Suppressor macrophage treated with lipopolysaccharide for 1 hour (primary cell): ENCODE measurements around the gene SLC22A15.
"Not testable (repeated sequence)": the region's sequence is repeated elsewhere in the genome, so short reads cannot be mapped to it uniquely, and the experiment has no call there.

ENCODE experiments used
- DNase-seq, 3 donors: peaks; one replicate each; pipeline ENCODE4 v3.0.0-alpha.2; 2020 to 2022

The SLC22A15 gene

DNA sequence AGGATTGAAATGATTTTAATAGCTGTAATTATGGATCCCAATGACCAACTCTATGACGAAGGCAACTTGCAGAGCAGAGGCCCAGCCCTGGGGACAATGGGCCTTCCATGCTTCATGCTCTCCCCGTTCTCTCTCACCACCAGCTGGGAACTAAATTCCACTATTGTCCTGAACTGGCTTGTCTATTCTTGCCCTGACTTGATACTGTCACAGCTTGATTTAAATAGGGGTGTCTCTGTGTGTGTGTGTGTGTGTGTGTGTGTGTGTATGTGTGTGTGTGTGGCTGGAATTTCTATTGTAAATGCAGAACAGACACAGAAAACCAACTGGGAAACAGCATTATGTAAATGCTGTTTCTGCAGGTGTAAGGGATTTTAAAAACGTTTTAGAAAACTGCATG is 57.0 kb downstream of the SLC22A15 start:
- DNase-seq = no peak

DNA sequence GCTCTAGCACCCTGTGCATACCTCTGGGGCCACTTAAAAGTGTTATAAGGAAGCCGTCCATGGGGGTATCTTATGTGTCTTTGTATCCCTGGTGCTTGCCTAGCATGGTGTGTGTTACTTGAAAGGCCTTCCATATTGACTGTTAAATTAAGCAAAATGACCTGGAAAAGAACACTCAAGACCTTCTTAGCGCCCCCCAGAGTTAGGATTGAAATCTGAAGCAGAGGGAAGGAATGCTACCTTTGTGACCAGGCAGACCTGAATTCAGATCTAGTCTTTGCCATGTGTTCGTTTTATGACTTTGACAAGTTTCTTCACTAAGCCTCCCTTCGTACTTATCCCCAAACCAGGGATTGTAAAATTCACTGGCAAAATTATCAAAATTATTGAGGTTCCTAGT is 59.9 kb downstream of the SLC22A15 start:
- no peak for DNase-seq

DNA sequence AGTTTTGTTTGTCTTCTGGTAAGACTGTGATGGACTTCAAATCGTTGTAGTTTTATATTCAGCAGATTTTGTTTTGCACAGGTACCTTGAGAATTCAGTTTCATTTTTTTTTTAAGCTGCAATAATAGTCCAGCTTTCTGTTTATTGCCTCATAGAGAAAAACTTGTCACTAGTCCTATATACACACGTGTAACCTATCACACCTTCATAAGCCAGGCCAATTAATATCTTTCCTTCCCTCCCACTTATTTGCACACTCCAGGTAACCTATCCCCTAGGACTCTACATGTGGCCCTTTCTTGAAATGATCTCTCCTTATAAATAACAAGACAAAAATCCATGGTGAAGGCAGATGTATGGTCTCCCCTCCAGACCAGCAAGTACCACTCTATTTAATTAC is 62.4 kb downstream of the SLC22A15 start:
- no peak for DNase-seq

DNA sequence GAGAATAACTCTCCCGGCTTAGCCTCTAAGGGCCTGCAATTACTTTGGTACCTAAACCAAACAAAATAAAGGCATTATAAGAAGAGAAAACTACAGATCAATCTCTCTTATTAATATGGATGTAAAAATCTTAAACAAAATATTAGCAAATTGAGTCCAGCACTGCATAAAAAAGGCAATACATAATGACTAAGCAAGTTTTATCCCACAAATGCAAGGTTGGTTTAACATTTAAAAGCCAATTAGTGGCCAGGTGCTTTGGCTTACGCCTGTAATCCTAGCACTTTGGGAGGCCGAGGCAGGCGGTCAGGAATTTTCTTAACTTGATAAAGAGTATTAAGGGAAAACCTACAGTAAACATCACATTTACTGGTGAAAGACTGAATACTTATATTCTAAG is 67.8 kb downstream of the SLC22A15 start:
- no peak for DNase-seq

DNA sequence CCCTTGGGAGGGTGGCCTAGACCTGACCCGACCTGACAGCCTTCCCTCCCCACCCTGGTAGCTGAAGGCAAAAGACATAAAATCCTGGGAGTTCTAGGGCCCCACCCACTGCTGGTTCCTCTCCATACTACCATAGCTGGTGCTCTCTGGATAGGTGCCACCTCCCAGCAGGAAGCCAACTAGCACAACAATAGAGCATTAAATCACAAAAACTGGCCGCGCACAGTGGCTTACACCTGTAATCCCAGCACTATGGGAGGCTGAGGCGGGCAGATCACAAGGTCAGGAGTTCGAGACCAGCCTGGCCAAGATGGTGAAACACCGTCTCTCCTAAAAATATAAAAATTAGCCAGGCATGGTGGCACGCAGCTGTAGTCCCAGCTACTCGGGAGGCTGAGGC is 70.6 kb downstream of the SLC22A15 start:
- DNase-seq = not testable (repeated sequence)

DNA sequence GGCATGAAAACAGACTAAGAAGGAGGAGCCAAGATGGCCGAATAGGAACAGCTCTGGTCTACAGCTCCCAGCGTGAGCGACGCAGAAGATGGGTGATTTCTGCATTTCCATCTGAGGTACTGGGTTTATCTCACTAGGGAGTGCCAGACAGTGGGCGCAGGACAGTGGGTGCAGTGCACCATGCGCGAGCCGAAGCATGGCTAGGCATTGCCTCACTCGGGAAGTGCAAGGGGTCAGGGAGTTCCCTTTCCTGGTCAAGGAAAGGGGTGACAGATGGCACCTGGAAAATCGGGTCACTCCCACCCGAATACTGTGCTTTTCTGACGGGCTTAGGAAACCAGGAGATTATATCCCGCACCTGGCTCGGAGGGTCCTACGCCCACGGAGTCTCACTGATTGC is 75.6 kb downstream of the SLC22A15 start:
- not testable (repeated sequence) for DNase-seq

DNA sequence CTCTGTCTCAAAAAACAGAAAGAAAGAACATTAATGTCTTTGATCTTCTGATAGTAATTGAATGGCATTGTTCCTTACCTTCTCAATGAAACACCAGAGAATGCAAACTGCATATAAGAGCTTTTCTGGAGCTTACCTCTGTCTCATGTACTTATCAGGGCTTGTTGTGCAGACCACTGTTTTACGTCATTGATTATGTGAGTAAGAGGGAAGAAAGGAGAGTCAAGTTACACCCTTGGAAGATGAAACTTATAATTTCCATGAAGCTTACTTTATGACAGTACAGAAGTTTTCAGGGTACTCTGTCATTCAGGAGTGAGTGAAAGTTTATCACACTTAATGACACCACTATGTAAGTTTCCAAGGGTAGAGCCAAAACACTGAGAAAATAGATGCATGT is 85.9 kb downstream of the SLC22A15 start:
- DNase-seq = no peak

DNA sequence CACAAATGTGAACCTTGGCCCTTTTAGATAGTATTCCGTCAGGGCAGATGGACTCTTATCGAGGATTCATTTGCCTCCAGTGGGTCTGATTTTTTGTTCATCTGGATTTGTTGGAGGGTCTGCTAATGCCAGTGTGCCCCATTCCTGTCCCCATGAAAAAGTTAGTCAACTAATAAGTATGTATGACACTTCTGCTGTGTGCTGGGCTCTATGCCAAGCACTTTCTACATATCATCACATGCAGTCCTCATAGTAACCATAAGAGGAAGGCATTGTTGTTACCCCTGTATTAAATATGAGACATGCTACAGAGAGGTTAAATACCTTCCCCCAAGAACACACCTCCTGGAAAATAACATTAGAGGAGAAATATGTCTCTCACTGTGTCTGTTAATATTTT is 88.3 kb downstream of the SLC22A15 start:
- no peak for DNase-seq

DNA sequence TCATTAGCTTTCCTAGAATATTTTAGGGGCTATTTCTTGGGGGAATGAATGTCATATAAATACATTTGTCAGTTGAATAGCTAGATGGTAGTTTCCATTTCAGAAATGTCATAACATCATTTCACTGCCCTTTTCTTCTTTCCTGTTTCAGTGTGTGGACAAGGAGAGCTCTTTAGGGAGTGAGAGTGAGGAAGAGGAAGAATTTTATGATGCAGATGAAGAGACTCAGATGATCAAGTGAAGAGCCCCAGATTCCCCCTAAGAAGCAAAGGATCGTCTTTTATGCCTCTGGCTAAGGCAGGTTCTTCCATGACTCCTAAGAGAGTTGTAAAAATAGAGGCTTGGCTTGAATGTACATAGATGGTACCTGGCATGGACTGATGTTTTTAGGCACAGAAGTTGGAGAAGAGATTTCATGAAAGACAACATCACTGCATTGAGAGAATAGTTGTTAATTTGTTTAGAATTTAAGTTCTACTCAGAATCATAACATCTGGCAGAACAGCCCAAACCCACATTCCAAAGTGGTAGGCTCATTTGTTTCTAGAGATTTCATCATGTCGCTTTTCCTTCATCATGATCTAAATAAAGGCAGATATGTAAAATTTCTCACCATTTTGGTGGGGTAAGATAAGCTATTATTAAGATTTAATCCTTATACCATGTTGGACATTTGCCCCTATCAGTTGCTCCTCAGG is 90.7 kb downstream of the SLC22A15 start:
- DNase-seq = no peak

DNA sequence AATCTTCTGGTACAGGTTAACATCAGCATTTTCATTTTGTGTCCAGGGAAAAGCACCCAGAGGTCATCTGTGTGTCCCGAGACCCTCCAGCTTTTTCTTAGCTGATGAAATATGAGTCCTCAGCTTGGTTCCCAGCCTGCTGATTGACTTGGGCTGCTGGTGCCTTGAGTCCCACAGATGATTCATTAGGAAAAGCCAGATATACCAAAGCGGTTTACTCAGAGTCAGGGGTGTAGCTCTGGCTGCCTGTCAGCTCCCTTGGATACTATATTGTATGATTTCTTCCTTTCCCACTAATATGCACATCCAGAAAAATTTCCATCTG is 91.2 kb downstream of the SLC22A15 start:
- DNase-seq = no peak

DNA sequence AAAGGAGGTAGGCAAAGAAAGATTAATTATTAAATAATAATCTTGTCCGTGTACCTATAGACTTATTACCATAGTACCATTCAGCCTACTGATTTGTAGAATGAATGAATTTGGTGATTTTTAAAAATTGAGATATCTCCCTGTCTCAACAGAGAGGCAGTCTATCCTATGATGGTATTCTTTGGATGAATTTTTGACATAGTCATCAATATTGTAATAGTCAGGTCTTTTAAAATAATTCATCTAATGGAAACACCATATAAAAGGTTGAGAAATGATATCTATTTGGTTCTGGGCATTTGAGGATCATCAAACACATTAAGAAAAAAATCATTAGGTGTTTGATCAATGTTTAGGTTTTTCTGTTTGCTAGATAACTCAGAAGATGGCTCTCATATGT is 99.3 kb downstream of the SLC22A15 start:
- DNase-seq = no peak

DNA sequence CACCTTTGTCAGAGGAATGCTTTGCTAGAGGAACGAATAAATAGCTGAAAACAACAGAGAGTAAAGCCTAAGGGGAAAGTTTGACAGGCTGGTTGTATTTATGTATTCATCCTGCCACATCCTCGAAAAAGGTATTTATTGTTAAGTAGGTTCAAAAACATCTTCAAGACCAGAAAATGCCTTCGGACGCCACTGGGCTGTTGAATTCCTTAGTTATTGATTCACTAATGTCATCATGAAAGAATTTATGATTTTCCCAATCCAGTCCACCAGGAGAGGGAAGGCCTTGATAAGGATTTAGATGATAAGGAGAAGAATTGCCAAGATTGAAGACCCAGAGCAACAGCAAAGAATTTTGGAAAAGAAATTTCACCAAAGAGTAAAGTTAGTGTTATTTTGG is 99.7 kb downstream of the SLC22A15 start:
- no peak for DNase-seq

DNA sequence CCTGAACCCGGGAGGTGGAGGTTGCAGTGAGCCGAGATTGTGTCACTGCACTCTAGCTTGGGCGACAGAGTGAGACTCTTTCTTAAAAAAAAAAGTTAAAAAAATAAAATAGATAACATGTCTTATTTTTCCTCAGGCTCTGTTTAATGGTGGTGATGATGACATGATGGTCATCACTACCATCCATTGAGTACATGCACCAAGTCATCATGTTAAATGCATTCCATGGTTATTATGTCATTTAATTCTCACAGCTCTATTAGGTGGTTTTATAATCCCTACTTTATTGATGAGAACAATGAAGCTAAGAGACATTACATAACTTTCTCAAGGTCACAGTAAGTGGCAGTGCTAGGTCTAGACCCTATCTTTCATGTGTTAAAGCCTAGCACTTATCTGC is 100.5 kb downstream of the SLC22A15 start:
- DNase-seq = no peak

DNA sequence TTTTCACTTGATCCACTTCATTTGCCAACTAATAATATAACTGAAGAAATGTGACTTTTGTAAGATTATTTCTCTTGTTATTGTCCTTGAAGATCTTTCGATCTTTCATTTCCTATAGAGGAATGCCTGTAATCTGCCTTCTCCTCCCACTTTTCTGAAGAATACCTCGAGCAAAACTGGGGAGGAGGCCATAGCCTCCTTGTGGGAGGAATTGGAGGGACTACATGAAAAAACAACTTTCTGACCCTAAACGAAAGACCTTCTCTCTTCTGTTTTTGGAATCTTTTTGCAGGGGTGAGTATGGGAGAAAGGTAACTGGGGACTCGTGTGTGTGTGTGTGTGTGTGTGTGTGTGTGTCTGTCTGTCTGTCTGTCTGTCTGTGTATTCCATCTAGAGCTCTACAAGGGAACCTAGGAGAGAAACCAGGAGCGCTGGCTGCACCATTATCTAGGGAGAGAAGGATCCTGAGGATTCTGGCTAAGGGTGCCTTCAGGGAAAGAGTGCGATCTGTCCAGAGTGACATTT is 102.4 kb downstream of the SLC22A15 start:
- no peak for DNase-seq

DNA sequence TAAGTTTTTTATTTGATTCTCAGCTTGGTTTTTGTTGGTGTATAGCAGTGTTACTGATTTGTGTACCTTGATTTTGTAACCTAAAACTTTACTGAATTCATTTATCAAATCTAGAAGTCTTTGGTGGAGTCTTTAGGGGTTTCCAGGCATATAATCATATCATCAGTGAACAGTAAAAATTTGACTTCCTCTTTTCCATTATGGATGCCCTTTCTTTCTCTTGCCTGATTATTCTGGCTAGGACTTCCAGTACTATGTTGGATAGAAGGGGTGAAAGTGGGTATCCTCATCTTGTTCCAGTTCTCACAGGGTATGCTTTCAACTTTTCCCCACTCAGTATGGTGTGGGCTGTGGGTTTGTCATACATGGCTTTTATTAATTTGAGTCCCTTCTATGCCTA is 111.3 kb downstream of the SLC22A15 start:
- DNase-seq = no peak

DNA sequence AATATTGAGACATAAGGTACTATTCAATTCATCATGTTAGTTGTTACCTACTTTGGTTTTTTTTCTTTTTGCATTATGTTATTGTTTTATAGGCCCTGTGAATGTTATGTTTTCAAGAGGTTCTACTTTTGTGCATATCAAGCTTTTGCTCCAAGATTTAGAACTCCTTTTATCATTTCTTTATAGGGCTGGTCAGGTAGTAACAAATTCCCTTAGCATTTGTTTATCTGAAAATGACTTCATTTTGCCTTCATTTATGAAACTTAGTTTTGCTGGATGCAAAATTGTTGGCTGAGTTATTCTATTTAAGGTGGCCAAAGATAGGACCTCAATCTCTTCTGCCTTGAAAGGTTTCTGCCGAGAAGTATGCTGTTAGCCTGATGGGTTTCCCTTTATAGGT is 113.6 kb downstream of the SLC22A15 start:
- no peak for DNase-seq

DNA sequence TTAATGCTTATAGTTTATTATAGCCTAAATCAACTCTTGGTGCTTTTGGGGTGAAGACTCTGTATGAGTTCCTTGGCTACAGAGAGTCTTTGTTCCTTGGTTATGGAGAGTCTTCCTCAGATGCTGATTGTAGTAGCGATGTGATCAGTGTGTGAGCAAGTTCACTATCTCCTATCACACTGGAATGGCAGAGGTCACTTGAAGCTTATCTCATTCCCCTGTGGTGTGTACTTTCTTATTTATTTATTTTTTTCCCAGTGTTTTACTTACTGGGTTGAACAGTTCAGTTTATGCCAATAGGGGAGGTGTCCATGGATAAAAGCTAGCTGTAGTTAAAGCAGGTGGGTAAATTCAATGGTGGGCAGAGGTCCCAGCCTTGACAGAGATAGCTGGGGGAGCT is 114.8 kb downstream of the SLC22A15 start:
- DNase-seq = no peak

DNA sequence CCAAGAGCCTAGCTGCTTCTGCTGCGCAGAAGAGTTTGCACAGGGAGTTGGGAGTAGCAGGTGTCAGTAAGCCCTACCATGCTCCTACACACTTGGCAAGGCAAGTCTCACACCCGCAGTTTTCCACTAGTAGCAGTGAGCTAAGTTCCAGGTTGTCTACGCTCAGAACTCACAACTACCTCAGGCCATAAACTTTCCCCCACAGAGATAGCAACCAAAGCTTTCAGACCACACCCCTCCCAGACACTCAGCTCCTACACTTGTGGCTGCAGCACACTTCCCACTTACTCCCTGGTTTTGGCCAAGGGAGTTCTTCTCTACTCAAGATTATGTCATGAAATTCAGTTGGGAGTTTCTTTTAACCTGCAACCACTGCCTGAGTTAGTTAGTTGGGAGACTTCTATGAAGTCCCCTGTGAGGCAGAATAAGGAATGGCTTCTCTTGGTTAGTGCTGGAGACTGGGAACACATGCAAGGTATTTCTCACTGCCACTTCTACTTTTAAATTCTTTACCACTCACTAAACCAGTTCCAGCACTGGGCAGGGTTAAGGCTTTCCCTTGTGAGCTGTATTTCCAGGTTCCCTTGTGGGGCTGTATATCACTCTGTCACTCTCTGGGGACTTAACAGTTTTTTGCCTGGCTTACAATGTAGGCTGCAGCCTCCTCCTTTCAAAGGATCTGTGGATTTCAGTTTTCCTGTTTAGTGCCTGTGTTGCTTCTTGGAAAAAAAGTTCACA is 116.6 kb downstream of the SLC22A15 start:
- DNase-seq = peak in 1 of 3 donors; percentile 5

DNA sequence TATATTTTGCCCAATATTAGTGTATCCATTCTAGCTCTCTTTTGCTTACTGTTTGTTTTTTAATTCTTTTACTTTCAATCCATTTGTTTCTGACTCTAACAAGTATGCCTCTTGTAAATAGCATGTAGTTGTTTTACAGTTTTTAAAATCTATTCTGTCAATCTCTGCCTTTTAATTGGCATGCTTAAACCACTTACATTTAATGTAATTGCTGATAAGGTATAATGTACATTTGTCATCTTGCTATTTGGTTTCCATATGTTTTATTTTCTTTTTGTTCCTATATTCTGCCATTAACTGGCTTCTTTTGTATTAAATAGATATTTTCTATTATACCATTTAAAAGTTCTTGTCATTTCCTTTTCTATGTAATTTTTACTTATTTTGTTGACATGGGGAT is 118.7 kb downstream of the SLC22A15 start:
- no peak for DNase-seq

DNA sequence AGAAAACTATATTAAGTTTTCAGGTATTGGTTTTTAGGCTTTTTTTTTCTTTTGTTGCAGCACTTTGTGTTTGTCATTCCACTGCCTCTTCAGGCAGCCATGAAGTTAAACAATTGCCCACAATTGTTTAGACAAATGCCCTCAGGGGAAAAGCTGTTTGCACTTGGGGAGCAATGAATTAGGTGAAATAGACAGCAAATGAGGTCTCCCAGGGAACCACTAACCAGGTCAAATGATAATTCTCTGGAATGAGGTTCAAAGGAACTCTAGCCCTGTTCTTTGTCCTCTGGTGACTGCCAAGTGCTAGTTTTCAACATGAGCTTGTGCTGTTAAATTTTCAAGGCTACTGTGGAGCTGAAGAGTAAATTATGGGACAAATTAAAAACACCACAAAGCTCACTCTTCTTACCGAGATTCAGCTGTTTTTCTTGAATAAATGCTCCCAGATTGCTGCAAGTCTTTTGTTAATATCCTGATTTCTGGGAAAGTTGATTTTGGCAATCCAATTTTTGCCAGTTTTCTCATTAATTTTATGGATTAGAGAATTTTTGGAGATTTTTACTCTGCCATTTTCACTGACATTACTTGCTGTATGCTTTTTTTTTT is 119.8 kb downstream of the SLC22A15 start:
- DNase-seq = no peak

DNA sequence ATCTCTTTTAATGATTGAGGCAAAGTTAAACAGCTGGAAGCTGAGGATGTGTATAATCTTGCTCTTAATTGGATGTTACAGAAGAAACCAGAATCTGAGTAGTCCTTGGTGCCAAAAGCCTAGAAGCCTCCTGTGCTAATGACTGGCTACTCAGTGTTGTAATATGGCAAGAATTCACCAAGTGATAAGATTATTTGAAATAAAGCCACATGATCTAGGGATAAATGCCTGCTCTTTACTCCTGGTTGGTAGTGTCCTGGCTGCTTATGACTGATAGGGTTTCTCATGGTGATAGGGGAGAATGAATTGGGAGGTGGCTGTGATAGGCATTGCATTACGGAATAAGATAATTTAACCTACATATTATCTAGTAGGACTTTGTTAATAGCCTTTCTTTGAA is 121.3 kb downstream of the SLC22A15 start:
- no peak for DNase-seq

DNA sequence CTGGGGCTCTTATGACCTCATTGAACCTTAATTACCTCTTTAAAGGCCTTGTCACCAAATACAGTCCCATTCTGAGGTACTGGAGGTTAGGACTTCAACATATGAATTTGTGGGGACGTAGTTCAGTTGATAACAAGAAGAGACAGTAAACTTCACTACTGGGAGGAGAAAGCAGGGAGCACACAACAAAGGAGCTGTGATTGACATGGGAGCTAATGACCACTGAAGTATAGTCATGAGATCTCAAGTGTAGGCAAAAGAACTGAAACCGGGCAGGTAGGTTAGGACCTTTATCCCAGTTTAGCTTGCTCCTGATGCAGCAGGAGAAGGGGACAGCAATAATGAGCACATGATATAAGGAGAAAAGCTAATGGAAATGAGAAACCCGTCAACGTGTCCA is 123.1 kb downstream of the SLC22A15 start:
- no peak for DNase-seq

DNA sequence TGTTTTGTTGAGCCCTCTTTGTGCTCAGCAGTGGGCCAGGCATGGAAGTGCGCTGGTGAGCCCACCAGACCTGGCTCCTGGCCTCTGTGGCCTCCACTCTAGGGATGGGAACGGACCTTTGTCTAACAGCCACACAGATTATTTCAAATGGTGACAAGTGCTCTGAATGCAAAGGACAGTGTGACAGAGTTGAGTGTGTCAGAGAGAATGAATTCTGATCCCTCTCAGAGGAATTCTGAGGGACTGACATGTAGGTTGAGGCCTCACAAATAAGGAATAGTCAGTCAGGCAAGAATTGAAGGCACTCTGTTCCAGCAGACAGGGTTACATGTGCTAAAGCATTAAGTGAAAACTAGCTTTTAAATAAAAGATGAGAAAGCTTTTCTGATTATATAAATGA is 123.6 kb downstream of the SLC22A15 start:
- no peak for DNase-seq

DNA sequence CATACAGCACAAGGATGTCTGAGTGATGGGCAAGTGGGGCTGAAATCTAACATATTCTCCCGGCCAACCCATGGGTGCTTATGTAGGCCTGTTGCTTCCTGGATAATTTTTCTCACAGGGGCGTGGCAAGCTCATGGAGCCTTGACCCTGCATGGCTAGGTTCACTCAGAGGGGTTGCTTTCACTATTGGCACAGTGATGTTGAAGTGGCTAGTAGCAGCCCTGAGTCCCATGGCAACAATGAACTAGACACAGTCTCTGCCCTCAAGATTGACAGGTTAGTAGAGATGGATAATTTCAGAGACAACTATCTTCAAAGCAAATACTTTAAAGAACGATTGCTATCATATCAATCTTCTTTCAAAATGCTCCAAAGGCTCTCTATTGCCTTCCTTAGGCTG is 128.4 kb downstream of the SLC22A15 start:
- no peak for DNase-seq
